Measurements from ENCODE around the gene RRAD.

DNA sequence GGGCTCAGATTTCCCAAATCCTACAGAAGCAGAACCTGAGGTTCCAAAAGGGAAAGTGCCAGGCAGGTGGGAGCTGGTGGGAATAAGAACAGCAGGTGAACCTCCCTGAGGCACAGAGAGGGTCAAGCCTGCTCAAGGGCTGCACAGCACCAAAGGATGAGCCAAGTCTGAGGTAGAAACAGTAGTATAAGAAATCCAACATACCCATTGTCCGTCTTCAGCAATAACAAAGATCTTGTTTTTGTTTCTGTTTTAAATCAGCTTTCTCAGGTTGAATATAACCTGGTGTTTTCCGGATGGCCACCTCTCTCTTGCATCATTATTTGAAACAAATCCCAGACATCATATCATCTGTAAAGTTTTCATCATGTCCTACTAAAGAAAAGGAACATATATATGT lies 25.1 kb upstream of the RRAD start:
- no peak for TF ChIP-seq CTCF (IDR thresholded peaks at IDR 0.05)
- TF ChIP-seq POLR2A (IDR thresholded peaks at IDR 0.05): no peak

Measured in heart left ventricle (tissue), 13 donors.